ENCODE results near the gene ASPSCR1. TPM values are rescaled to one million over a fixed set of nuclear protein-coding genes. Genes with fewer than 3 reads are reported as not detected.

Gene ASPSCR1
- total and polyA plus RNA-seq, 9 of the 15 experiments (the other 6 are each of a cell fraction or from before 2014, with no cell fraction given), result 0.90 to 36.9 (median 11.6) TPM

DNA sequence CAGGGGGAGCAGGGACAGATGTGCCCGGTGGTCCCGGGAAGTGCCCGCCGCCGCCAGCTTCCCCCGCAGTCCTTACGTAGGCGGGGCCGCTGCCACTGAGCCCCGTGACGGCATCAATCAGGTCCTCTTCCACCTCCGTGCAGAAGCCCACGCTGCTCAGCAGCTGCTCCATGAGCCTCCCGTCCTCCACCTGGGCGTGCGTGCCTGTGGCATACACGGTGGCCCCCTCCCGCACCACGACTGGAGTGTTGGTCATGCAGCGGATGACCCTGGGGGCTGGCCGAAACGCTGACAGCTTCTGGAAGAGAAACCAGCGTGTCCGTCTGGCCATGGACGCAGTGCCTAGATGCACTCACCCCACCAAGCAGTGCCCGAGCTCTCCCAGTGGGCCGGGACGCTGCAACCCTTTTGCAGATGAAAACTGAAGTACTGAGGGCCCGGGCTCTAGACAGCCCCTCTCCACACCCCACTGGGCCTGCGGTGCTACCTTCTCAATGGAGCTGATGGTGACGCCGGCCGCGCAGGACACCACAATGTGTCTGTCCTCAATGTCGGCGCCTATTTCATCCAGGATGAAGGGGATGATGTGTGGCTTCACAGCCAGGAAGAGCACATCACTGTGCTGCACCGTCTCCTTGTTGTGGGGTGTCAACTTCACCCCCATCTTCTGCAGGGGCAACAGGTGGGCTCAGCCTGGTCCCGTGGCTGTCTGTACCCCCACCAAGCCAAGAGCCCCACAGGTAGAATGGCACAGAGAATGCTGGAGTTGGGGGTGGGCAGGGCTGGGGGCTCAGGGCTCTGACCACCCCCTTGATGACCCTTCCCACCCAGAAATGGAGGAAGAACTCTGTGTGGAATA lies 42.4 kb upstream of the ASPSCR1 start (continued):
- TF ChIP-seq RBM22 (IDR thresholded peaks at IDR 0.05; ENCODE audit: low read depth, low read length, poor library complexity, severe bottlenecking) (peak; percentile 20), ELF2 (CRISPR knock-in tag; IDR thresholded peaks at IDR 0.05) (no peak), ZC3H8 (IDR thresholded peaks at IDR 0.05) (no peak)
- TF ChIP-seq, protein P1, sequence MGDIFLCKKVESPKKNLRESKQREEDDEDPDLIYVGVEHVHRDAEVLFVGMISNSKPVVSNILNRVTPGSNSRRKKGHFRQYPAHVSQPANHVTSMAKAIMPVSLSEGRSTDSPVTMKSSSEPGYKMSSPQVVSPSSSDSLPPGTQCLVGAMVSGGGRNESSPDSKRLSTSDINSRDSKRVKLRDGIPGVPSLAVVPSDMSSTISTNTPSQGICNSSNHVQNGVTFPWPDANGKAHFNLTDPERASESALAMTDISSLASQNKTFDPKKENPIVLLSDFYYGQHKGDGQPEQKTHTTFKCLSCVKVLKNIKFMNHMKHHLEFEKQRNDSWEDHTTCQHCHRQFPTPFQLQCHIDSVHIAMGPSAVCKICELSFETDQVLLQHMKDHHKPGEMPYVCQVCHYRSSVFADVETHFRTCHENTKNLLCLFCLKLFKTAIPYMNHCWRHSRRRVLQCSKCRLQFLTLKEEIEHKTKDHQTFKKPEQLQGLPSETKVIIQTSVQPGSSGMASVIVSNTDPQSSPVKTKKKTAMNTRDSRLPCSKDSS (IDR thresholded peaks at IDR 0.05; ENCODE audit: low read depth, partially characterized antibody), result no peak

- ATAC-seq (no peak), DNase-seq (ENCODE audit: extremely low read depth in 1 of 4, low spot score in 3 of 4) (no peak), FAIRE-seq (no peak)
- in situ Hi-C loops (cut with MboI) (no loop called here), intact Hi-C loops (cut with micrococcal nuclease) (no loop called here)
- Histone ChIP-seq H3K36me3 (ENCODE audit: control insufficient read depth, insufficient read depth, low read length) (peaks cover 36% of the 10 kb centered on the region; the same call in 2 of the 3 replicates), H2AFZ (ENCODE audit: low read depth, low read length) (no peak overlapping the region), H3K4me2 (ENCODE audit: insufficient read depth, low read length) (peak overlapping the region; percentile 84), H3K4me3 (peak overlapping the region; percentile 96), H4K20me1 (replicated peaks; ENCODE audit: control insufficient read depth, insufficient read depth, low read length) (peaks cover 7% of the 10 kb centered on the region), H3K4me1 (replicated peaks in 1 of 2; ENCODE audit: control insufficient read depth in 2 of 2, insufficient read depth in 2 of 2, low read length in 2 of 2) (peaks cover 30 to 94% of the 10 kb centered on the region in 2 experiments), H3K79me2 (ENCODE audit: control insufficient read depth, insufficient read depth, low read length) (peaks cover 24% of the 10 kb centered on the region), H3K27me3 (ENCODE audit: control insufficient read depth in 2 of 2, insufficient read depth in 2 of 2, low read length in 2 of 2) (no peaks in the 10 kb centered on the region), H3K9me3 (replicated peaks; ENCODE audit: control insufficient read depth, insufficient read depth, low read depth, low read length) (no peaks in the 10 kb centered on the region), H3K9me1 (ENCODE audit: control insufficient read depth, insufficient read depth, low read length) (peaks cover 13% of the 10 kb centered on the region), H3K9ac (ENCODE audit: insufficient read depth in 1 of 2, low read depth in 2 of 2, low read length in 2 of 2) (peak overlapping the region; percentile 89 to 99), H3K27ac (ENCODE audit: extremely low read depth, low read depth, low read length) (peak overlapping the region; percentile 59; the same call in 1 of the 3 replicates)
- TF ChIP-seq CREB3 (tag; conservative IDR thresholded peaks at IDR 0.05; ENCODE audit: low read depth) (no peak), BRD4 (IDR thresholded peaks at IDR 0.05) (no peak), NFXL1 (CRISPR knock-in tag; IDR thresholded peaks at IDR 0.05) (no peak), POLR2G (IDR thresholded peaks at IDR 0.05; ENCODE audit: low read depth, low read length) (peak; percentile 29; the same call in 1 of the 2 replicates), USF2 (CRISPR knock-in tag; IDR thresholded peaks at IDR 0.05) (no peak), ZBTB7A (IDR thresholded peaks at IDR 0.05; ENCODE audit: borderline replicate concordance, control insufficient read depth, low read depth, low read length) (peak; percentile 64; the same call in 1 of the 2 replicates), BCOR (IDR thresholded peaks at IDR 0.05) (no peak)
- WGBS (ENCODE audit: insufficient coverage, low coverage, missing lambda C conversion rate), result 62% methylated on average over 5 of the region's 6 CpGs
- ChIA-PET CTCF (ENCODE audit: low intra/inter-chr PET ratio) (no interaction called here), POLR2A (interaction anchor here (0.7 to 1.7 kb wide), 6 partner anchors 9 to 213 kb away, joined by 3 to 21 read pairs (median 4); partner anchors contain the start of gene MAFG)
- no TSS peak for BruUV-seq (replicated peaks)
Observed at GRCh38 chr17:81935709-81936084, 41.7 kb upstream of the ASPSCR1 start.

Data from K562 (cell line).